Panc1 (cell line): ENCODE data around the gene PXYLP1. TPM values are rescaled to one million over a fixed set of nuclear protein-coding genes. Genes with fewer than 3 reads are reported as not detected.

ENCODE experiments used
- ATAC-seq: fragments of 200-7000 bp; cut with Tn5 transposase; 2 replicates; pipeline ENCODE4 v1.9.1; 2020; ENCODE audit warnings: mild to moderate bottlenecking, moderate library complexity
- Bru-seq: library from RNA; stranded (reverse); fragments of 400-500 nt; gene quantifications from one replicate; lab custom pipeline; 2021; lab: Mats Ljungman, UMichigan
- BruChase-seq, 2 experiments: library from RNA; stranded (reverse); fragments of 400-500 nt; gene quantifications; one replicate each; lab custom pipeline; 2021; lab: Mats Ljungman, UMichigan
- BruUV-seq: library from RNA; stranded (reverse); fragments of 400-500 nt; replicated peaks from 2 replicates; lab custom pipeline; 2021; lab: Mats Ljungman, UMichigan
- CTCF ChIA-PET: fragments of 300-600 bp; sonication (Branson Sonifier 250); formaldehyde crosslinking; loops from one replicate; lab custom pipeline; 2022; ENCODE audit warnings: antibody characterized with exemption; lab: Charles Lee
- POLR2A ChIA-PET: fragments of 300-600 bp; sonication (Branson Sonifier 250); formaldehyde crosslinking; loops from one replicate; lab custom pipeline; 2022; ENCODE audit warnings: antibody characterized with exemption; lab: Charles Lee
- DNase-seq: peaks from one replicate; pipeline ENCODE4 v3.0.0-alpha.2; 2010; ENCODE audit warnings: low read depth, low spot score
- H3K27ac ChIP-seq: 2 replicates; pipeline ENCODE4 v1.5.1; 2011; ENCODE audit warnings: mild to moderate bottlenecking, low read length, inconsistent platforms
- H3K27me3 ChIP-seq: fragments of 200-500 bp; sonication (Bioruptor generic); 2 replicates; pipeline ENCODE4 v1.6.0; 2014; ENCODE audit warnings: low read length, inconsistent platforms; ENCODE audit not compliant: control insufficient read depth, insufficient read depth
- H3K36me3 ChIP-seq: fragments of 200-500 bp; sonication (Bioruptor generic); 2 replicates; pipeline ENCODE4 v1.5.1; 2014; ENCODE audit warnings: inconsistent platforms, mild to moderate bottlenecking, low read length, moderate library complexity; ENCODE audit not compliant: control insufficient read depth, insufficient read depth
- H3K4me1 ChIP-seq: 2 replicates; pipeline ENCODE4 v1.5.1; 2011; ENCODE audit warnings: inconsistent platforms, mild to moderate bottlenecking, low read length, moderate library complexity; ENCODE audit not compliant: control insufficient read depth, insufficient read depth
- H3K4me3 ChIP-seq, 2 experiments: 2 replicates each; pipeline ENCODE4 v1.5.1; 2011 to 2012; ENCODE audit warnings: low read depth in 2 of 2, low read length in 2 of 2, mild to moderate bottlenecking in 2 of 2, inconsistent platforms in 1 of 2, moderate library complexity in 1 of 2
- H3K9me3 ChIP-seq: fragments of 200-500 bp; sonication (Bioruptor generic); 2 replicates; pipeline ENCODE4 v1.5.1; 2014; ENCODE audit warnings: low read depth, mild to moderate bottlenecking, inconsistent platforms, low read length, moderate library complexity; ENCODE audit not compliant: control insufficient read depth, insufficient read depth
- CTCF ChIP-seq: fragments of 450-650 bp; IDR thresholded peaks from 2 replicates; pipeline ENCODE4 v1.5.1; 2017; ENCODE audit warnings: mild to moderate bottlenecking
- POLR2AphosphoS5 ChIP-seq: IDR thresholded peaks from 2 replicates; pipeline ENCODE4 v1.6.1; 2012; ENCODE audit warnings: mild to moderate bottlenecking, low read depth, low read length, moderate library complexity
- REST ChIP-seq, 2 experiments: IDR thresholded peaks; 2 replicates each; pipeline ENCODE4 v1.6.1; 2011 to 2012; ENCODE audit warnings: low read depth in 2 of 2, control low read depth in 1 of 2, low read length in 1 of 2, mild to moderate bottlenecking in 1 of 2, moderate library complexity in 1 of 2; ENCODE audit not compliant: insufficient read depth in 1 of 2
- SIN3A ChIP-seq: IDR thresholded peaks from 2 replicates; pipeline ENCODE4 v1.6.1; 2012; ENCODE audit warnings: low read depth, mild to moderate bottlenecking, low read length, moderate library complexity, borderline replicate concordance; ENCODE audit not compliant: insufficient read depth
- TCF7L2 ChIP-seq: IDR thresholded peaks from 2 replicates; pipeline ENCODE4 v1.6.1; 2011; ENCODE audit warnings: mild to moderate bottlenecking, low read depth, low read length, inconsistent platforms
- in situ Hi-C: cut with HindIII; loops from 2 replicates; pipeline ENCODE4 v1.10.0; 2016; ENCODE audit warnings: low sequenced_read_pairs, low pct_unique_long_range_greater_than_20kb
- intact Hi-C: fragments of 100-400 bp; cut with micrococcal nuclease; formaldehyde crosslinking; loops from one replicate; pipeline ENCODE4 v1.10.0; 2022; ENCODE audit not compliant: unreplicated experiment
- long read RNA-seq: library from polyadenylated mRNA; unstranded; transcript quantifications from one replicate; pipeline ENCODE4 v2.0.0, GENCODE V29; 2021; ENCODE audit not compliant: unreplicated experiment
- polyA plus RNA-seq: library from polyadenylated mRNA; unstranded; fragments of >200 nt; gene quantifications from one replicate; pipeline ENCODE4 v1.2.1, GENCODE V29; 2012; ENCODE audit warnings: missing spikeins; ENCODE audit not compliant: insufficient read length
- total RNA-seq: library from RNA; stranded (reverse); gene quantifications from one replicate; pipeline ENCODE4 v1.2.1, GENCODE V29; 2021; ENCODE audit not compliant: unreplicated experiment

Gene PXYLP1
- total RNA-seq (1.4 TPM), Bru-seq, nascent RNA (percentile 31 among the genes with signal in this experiment), BruChase-seq, experiment 1, labeled RNA remaining after a 2-hour chase (percentile 33 among the genes with signal in this experiment), BruChase-seq, experiment 2, labeled RNA remaining after a 6-hour chase (percentile 26 among the genes with signal in this experiment)
- polyA plus RNA-seq, result 1.6 TPM
- long read RNA-seq, partial matches to known transcripts, result 0 of 3 reads
- long read RNA-seq, other reads (novel, unspliced or antisense), result 3 of 3 reads

- intact Hi-C loops, result no loop called here
Observed at GRCh38 chr3:141231101-141231951, at the start of gene PXYLP1. TSS of gene PXYLP1 (plus strand) at chr3:141231825. CDS start at chr3:141260176, 28,351 bp downstream.

GRCh38 chr3:141183606-141184005 lies 48.0 kb upstream of the PXYLP1 start:
- Histone ChIP-seq H3K27me3 (peaks cover 6% of the 10 kb centered on the region; the same call in 1 of the 2 replicates), H3K36me3 (no peaks in the 10 kb centered on the region), H3K4me3 (no peak overlapping the region), H3K27ac (no peak overlapping the region), H3K9me3 (no peaks in the 10 kb centered on the region), H3K4me1 (no peaks in the 10 kb centered on the region)
- intact Hi-C loops (no loop called here), in situ Hi-C loops (no loop called here)
- no TSS peak for BruUV-seq
- ATAC-seq (no peak), DNase-seq (no peak)
- CTCF ChIA-PET, result no interaction called here
- no peak for TF ChIP-seq REST (IDR thresholded peaks at IDR 0.05; ENCODE audit: insufficient read depth in 1 of 2, low read depth in 2 of 2, low read length in 1 of 2)
- no peak for TF ChIP-seq TCF7L2
- no peak for TF ChIP-seq SIN3A
- no peak for TF ChIP-seq CTCF
- no peak for TF ChIP-seq POLR2AphosphoS5
- POLR2A ChIA-PET, result no interaction called here

More at GRCh38 chr3:141231101-141231951, at the start of gene PXYLP1:
- no peak for TF ChIP-seq TCF7L2
- TF ChIP-seq CTCF, result peak; percentile 99
- TF ChIP-seq SIN3A, result peak; percentile 28; the same call in 1 of the 2 replicates
- Histone ChIP-seq H3K9me3 (no peaks in the 10 kb centered on the region), H3K4me1 (peaks cover 6% of the 10 kb centered on the region; the same call in 1 of the 2 replicates), H3K27me3 (no peaks in the 10 kb centered on the region), H3K36me3 (no peaks in the 10 kb centered on the region; the same call in 1 of the 2 replicates), H3K4me3 (peak within 1 kb of the TSS; percentile 55 to 62), H3K27ac (peak within 1 kb of the TSS; percentile 56)
- POLR2A ChIA-PET, result no interaction called here
- ATAC-seq (peak; percentile 97), DNase-seq (no peak)
- BruUV-seq, result no TSS peak
- CTCF ChIA-PET, result interaction anchor here (0.5 to 1.2 kb wide), 9 partner anchors 9 to 426 kb away, joined by 3 to 8 read pairs (median 5); no protein-coding TSS in a partner anchor
- in situ Hi-C loops, result no loop called here
